ENCODE results near the gene KSR1. TPM values are rescaled to one million over a fixed set of nuclear protein-coding genes. Genes with fewer than 3 reads are reported as not detected.

Gene KSR1
- total and polyA plus RNA-seq, 2 of the 4 experiments (the other 2 are of a cell fraction), result 12.5 to 21.9 TPM

- DNase-seq, result no peak
- no TSS peak for BruUV-seq (replicated peaks)
These were observed 144.2 kb downstream of the KSR1 start for GRCh38 chr17:27600471-27600870.

More at GRCh38 chr17:27600471-27600870, 144.2 kb downstream of the KSR1 start:
- intact Hi-C loops (cut with micrococcal nuclease), result loop anchor here (2.0 kb wide), 1 partner anchor 356 kb away; no protein-coding TSS in a partner anchor
- Histone ChIP-seq H3K9me3 (ENCODE audit: control insufficient read depth, insufficient read depth, low read length) (no peaks in the 10 kb centered on the region), H3K27ac (ENCODE audit: insufficient read depth, low read length) (no peak overlapping the region), H3K14ac (replicated peaks; ENCODE audit: low read depth, low read length) (no peak overlapping the region), H3K18ac (ENCODE audit: low read depth, low read length) (no peak overlapping the region), H4K20me1 (ENCODE audit: insufficient read depth, low read length) (no peaks in the 10 kb centered on the region; the same call in 1 of the 2 replicates), H3K79me1 (ENCODE audit: low read depth in 1 of 2, low read length in 2 of 2) (peaks cover 0 to 9% of the 10 kb centered on the region in 2 experiments; a peak in 2 of 4 replicates), H2BK5ac (ENCODE audit: low read depth, low read length, poor library complexity, severe bottlenecking) (no peak overlapping the region), H3K23ac (ENCODE audit: low read depth, low read length) (no peak overlapping the region), H2BK120ac (ENCODE audit: low read depth, low read length) (no peak overlapping the region), H4K8ac (ENCODE audit: low read depth in 2 of 2, low read length in 2 of 2) (no peak overlapping the region; a peak in 1 of 4 replicates), H3K27me3 (ENCODE audit: control insufficient read depth, insufficient read depth, low read length) (no peaks in the 10 kb centered on the region), H3K36me3 (ENCODE audit: control insufficient read depth, insufficient read depth, low read length) (peaks cover 72% of the 10 kb centered on the region), H3K9ac (ENCODE audit: low read depth, low read length) (no peak overlapping the region), H2AK5ac (ENCODE audit: low read depth, low read length) (peak overlapping the region; percentile 43; the same call in 1 of the 2 replicates), H2BK20ac (ENCODE audit: low read depth, low read length) (0 out of 2 replicates have a peak overlapping the region, but pooled peaks have one; percentile 34), H4K5ac (ENCODE audit: low read depth, low read length) (no peak overlapping the region), H2BK15ac (ENCODE audit: low read depth, low read length) (no peak overlapping the region), H3K4me2 (ENCODE audit: low read depth, low read length) (no peak overlapping the region), H2AK9ac (replicated peaks; ENCODE audit: low read depth, low read length, poor library complexity) (no peak overlapping the region), H3K4me1 (ENCODE audit: control insufficient read depth, insufficient read depth, low read length) (peaks cover 2% of the 10 kb centered on the region; the same call in 1 of the 2 replicates), H2AFZ (replicated peaks; ENCODE audit: low read length, poor library complexity) (no peak overlapping the region), H4K91ac (ENCODE audit: insufficient read depth, low read depth, low read length) (no peak overlapping the region), H3K4ac (ENCODE audit: low read depth, low read length) (no peak overlapping the region), H3K4me3 (ENCODE audit: insufficient read depth, low read depth, low read length) (no peak overlapping the region), H3K56ac (ENCODE audit: extremely low read depth, insufficient read depth, low read length) (no peak overlapping the region), H3K9me1 (ENCODE audit: insufficient read depth, low read length) (0 out of 2 replicates have a peak, but pooled peaks cover 4% of the 10 kb centered on the region)
- dilution Hi-C loops (cut with HindIII; ENCODE audit: low sequenced_read_pairs, unreplicated experiment), result no loop called here
- ChIA-PET POLR2A (ENCODE audit: unreplicated experiment) (no interaction called here), CTCF (interaction anchor here (0.7 to 2.9 kb wide), 10 partner anchors 8 to 363 kb away, joined by 3 to 11 read pairs (median 6); partner anchors contain the start of gene KSR1)
- no peak for TF ChIP-seq CEBPB (IDR thresholded peaks at IDR 0.05; ENCODE audit: low read depth, low read length)
- no peak for TF ChIP-seq POLR2A (IDR thresholded peaks at IDR 0.05; ENCODE audit: low read depth, low read length)
- TF ChIP-seq BHLHE40 (IDR thresholded peaks at IDR 0.05; ENCODE audit: low read depth, low read length), result no peak
- no peak for TF ChIP-seq NFE2L2 (IDR thresholded peaks at IDR 0.05; ENCODE audit: low read depth, low read length)
- TF ChIP-seq FOS (IDR thresholded peaks at IDR 0.05; ENCODE audit: low read depth, low read length), result no peak
- TF ChIP-seq CTCF (conservative IDR thresholded peaks at IDR 0.05; ENCODE audit: low read depth, low read length), result no peak
- TF ChIP-seq MAZ (IDR thresholded peaks at IDR 0.05; ENCODE audit: borderline replicate concordance, low read depth, low read length), result no peak
- no peak for TF ChIP-seq ELK1 (IDR thresholded peaks at IDR 0.05; ENCODE audit: borderline replicate concordance, low read depth, low read length)
- no peak for ATAC-seq (ENCODE audit: low read depth)
- in situ Hi-C loops (cut with MboI; ENCODE audit: low sequenced_read_pairs), result no loop called here
- 96% methylated on average over 7 of the region's 8 CpGs; no CpG with 5 or more reads in 1 of the 2 experiments for WGBS, 2 experiments (ENCODE audit: extremely low coverage in 2 of 2, insufficient read length in 1 of 2)
